Measurements from ENCODE around the gene SUPT3H.

DNA sequence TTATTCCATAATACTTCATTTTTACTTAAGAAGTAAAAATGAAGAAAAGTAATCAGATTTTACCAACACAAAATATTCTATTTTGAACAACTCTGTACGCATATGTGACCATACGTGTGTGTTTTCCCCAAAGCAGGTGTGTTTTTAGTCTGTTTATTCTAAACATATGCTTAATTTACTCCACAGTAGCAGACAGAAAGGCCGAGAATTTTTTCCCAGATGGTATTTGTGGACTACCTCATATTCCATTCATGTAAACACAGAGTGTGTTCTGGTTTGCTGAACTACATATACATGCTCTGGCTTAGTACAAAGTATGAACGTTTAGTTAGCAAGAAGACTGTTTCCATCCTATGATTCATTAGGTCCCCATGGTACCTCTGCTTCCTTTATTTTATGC is 282.9 kb downstream of the SUPT3H start:
- TF ChIP-seq, protein P1, sequence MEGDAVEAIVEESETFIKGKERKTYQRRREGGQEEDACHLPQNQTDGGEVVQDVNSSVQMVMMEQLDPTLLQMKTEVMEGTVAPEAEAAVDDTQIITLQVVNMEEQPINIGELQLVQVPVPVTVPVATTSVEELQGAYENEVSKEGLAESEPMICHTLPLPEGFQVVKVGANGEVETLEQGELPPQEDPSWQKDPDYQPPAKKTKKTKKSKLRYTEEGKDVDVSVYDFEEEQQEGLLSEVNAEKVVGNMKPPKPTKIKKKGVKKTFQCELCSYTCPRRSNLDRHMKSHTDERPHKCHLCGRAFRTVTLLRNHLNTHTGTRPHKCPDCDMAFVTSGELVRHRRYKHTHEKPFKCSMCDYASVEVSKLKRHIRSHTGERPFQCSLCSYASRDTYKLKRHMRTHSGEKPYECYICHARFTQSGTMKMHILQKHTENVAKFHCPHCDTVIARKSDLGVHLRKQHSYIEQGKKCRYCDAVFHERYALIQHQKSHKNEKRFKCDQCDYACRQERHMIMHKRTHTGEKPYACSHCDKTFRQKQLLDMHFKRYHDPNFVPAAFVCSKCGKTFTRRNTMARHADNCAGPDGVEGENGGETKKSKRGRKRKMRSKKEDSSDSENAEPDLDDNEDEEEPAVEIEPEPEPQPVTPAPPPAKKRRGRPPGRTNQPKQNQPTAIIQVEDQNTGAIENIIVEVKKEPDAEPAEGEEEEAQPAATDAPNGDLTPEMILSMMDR (IDR thresholded peaks at IDR 0.05): no peak
- TF ChIP-seq EZH2 (IDR thresholded peaks at IDR 0.05; ENCODE audit: borderline replicate concordance, insufficient read depth, low read depth, low read length, poor library complexity, severe bottlenecking): no peak

Data from B cell (primary cell).